Smooth muscle cell (in vitro differentiated cells): ENCODE data around the gene KCNJ10. TPM values are rescaled to one million over a fixed set of nuclear protein-coding genes. Genes with fewer than 3 reads are reported as not detected.

Experiments
- DNase-seq: peaks from one replicate; lab custom pipeline; 2025; ENCODE audit not compliant: unreplicated experiment; lab: John Stamatoyannopoulos, UW
- H2AFZ ChIP-seq: fragments of 200-600 bp; sonication (generic); 2 replicates; pipeline ENCODE4 v1.6.0; 2016; ENCODE audit warnings: antibody characterized with exemption, low read depth, mild to moderate bottlenecking
- H3F3A ChIP-seq: fragments of 200-600 bp; sonication (generic); 2 replicates; pipeline ENCODE4 v1.6.0; 2017; ENCODE audit warnings: antibody characterized with exemption, low read depth
- H3K27ac ChIP-seq: fragments of 200-600 bp; sonication (generic); 2 replicates; pipeline ENCODE4 v1.5.1; 2016; ENCODE audit warnings: low read depth, mild to moderate bottlenecking
- H3K27me3 ChIP-seq: fragments of 200-600 bp; sonication (generic); 2 replicates; pipeline ENCODE4 v1.6.1; 2016; ENCODE audit warnings: low read depth, mild to moderate bottlenecking
- H3K36me3 ChIP-seq: fragments of 200-600 bp; sonication (generic); 2 replicates; pipeline ENCODE4 v1.5.1; 2016; ENCODE audit warnings: low read depth
- H3K4me1 ChIP-seq: fragments of 200-600 bp; sonication (generic); 2 replicates; pipeline ENCODE4 v1.5.1; 2016; ENCODE audit warnings: low read depth
- H3K4me2 ChIP-seq: fragments of 200-600 bp; sonication (generic); 2 replicates; pipeline ENCODE4 v1.6.0; 2016; ENCODE audit warnings: mild to moderate bottlenecking
- H3K4me3 ChIP-seq: fragments of 200-600 bp; sonication (generic); 2 replicates; pipeline ENCODE4 v1.5.1; 2016; ENCODE audit warnings: mild to moderate bottlenecking
- H3K79me2 ChIP-seq: fragments of 200-600 bp; sonication (generic); 2 replicates; pipeline ENCODE4 v1.6.0; 2016; ENCODE audit warnings: low read depth, mild to moderate bottlenecking
- H3K9ac ChIP-seq: fragments of 200-600 bp; sonication (generic); 2 replicates; pipeline ENCODE4 v1.6.0; 2016; ENCODE audit warnings: low read depth
- H3K9me3 ChIP-seq: fragments of 200-600 bp; sonication (generic); replicated peaks from 2 replicates; pipeline ENCODE4 v1.5.1; 2016; ENCODE audit warnings: low read depth
- H4K20me1 ChIP-seq: fragments of 200-600 bp; sonication (generic); 2 replicates; pipeline ENCODE4 v1.6.0; 2016; ENCODE audit warnings: low read depth
- CTCF ChIP-seq: fragments of 200-600 bp; sonication (generic); IDR thresholded peaks from 2 replicates; pipeline ENCODE4 v1.5.1; 2017; ENCODE audit warnings: borderline replicate concordance, mild to moderate bottlenecking, antibody characterized with exemption; ENCODE audit not compliant: insufficient read depth, poor library complexity, severe bottlenecking
- WGBS: methylation state at CpG from one replicate; pipeline ENCODE4 v1.1.7; 2016; ENCODE audit warnings: low lambda C conversion rate; 5-methylcytosine and 5-hydroxymethylcytosine counted together
- polyA plus RNA-seq: library from polyadenylated mRNA; unstranded; fragments of >200 nt; fragmentation: Nextera tagmentation; extraction: Ambion mirVana; gene quantifications from 2 replicates; pipeline ENCODE4 v1.2.1, GENCODE V29; 2016
- total RNA-seq: library from RNA; depleted of rRNA; stranded (reverse); fragments of >200 nt; gene quantifications from 2 replicates; pipeline ENCODE4 v1.2.3, GENCODE V29; 2014

KCNJ10 gene
- total and polyA plus RNA-seq, 2 experiments from 2014 or later: not detected

- Histone ChIP-seq H3K36me3 (no peaks in the 10 kb centered on the region), H3F3A (no peaks in the 10 kb centered on the region), H3K79me2 (no peaks in the 10 kb centered on the region), H3K4me1 (peaks cover 9% of the 10 kb centered on the region), H4K20me1 (no peaks in the 10 kb centered on the region), H3K4me3 (no peak overlapping the region), H2AFZ (no peak overlapping the region), H3K27me3 (peaks cover 43% of the 10 kb centered on the region), H3K4me2 (no peak overlapping the region), H3K9ac (no peak overlapping the region), H3K27ac (no peak overlapping the region), H3K9me3 (no peaks in the 10 kb centered on the region)
- 93% methylated on average over 5 of the region's 5 CpGs for WGBS
- no peak for TF ChIP-seq CTCF
- DNase-seq: no peak
Measured at GRCh38 chr1:160063176-160063575, 6.8 kb downstream of the KCNJ10 start.

- 92% methylated on average over 5 of the region's 6 CpGs for WGBS
- Histone ChIP-seq H3K9me3 (no peaks in the 10 kb centered on the region), H3K27ac (no peak overlapping the region), H3K79me2 (no peaks in the 10 kb centered on the region), H3K4me1 (peaks cover 9% of the 10 kb centered on the region), H3F3A (no peaks in the 10 kb centered on the region), H3K36me3 (no peaks in the 10 kb centered on the region), H3K9ac (no peak overlapping the region), H4K20me1 (no peaks in the 10 kb centered on the region), H2AFZ (no peak overlapping the region), H3K4me3 (no peak overlapping the region), H3K4me2 (no peak overlapping the region), H3K27me3 (peaks cover 43% of the 10 kb centered on the region)
- no peak for TF ChIP-seq CTCF
- no peak for DNase-seq
Measured at GRCh38 chr1:160062230-160062532, 7.8 kb downstream of the KCNJ10 start.

GRCh38 chr1:160061369-160062229, 8.4 kb downstream of the KCNJ10 start:
- Histone ChIP-seq H3K36me3 (no peaks in the 10 kb centered on the region), H3K27me3 (peaks cover 43% of the 10 kb centered on the region), H3K4me3 (no peak overlapping the region), H3F3A (no peaks in the 10 kb centered on the region), H3K4me1 (peaks cover 5% of the 10 kb centered on the region), H3K9ac (no peak overlapping the region), H3K9me3 (no peaks in the 10 kb centered on the region), H3K79me2 (no peaks in the 10 kb centered on the region), H3K27ac (no peak overlapping the region), H4K20me1 (no peaks in the 10 kb centered on the region), H3K4me2 (no peak overlapping the region), H2AFZ (no peak overlapping the region)
- no peak for DNase-seq
- TF ChIP-seq CTCF: no peak
- WGBS: 70% methylated on average over 13 of the region's 15 CpGs

- Histone ChIP-seq H3K9me3 (no peaks in the 10 kb centered on the region), H3K27me3 (peaks cover 30% of the 10 kb centered on the region), H3K36me3 (no peaks in the 10 kb centered on the region), H3K4me2 (no peak overlapping the region), H3K27ac (no peak overlapping the region), H3K4me3 (no peak overlapping the region), H4K20me1 (no peaks in the 10 kb centered on the region), H2AFZ (no peak overlapping the region), H3K9ac (no peak overlapping the region), H3K79me2 (no peaks in the 10 kb centered on the region), H3K4me1 (peaks cover 5% of the 10 kb centered on the region), H3F3A (no peaks in the 10 kb centered on the region)
- DNase-seq: no peak
- 42% methylated on average over 2 of the region's 2 CpGs for WGBS
- TF ChIP-seq CTCF: no peak
Measured at GRCh38 chr1:160058087-160058486, 11.9 kb downstream of the KCNJ10 start.
